C4-2B (cell line): ENCODE results near the gene DGKA.

Source experiments
- CTCF ChIP-seq: fragments of 450-650 bp; conservative IDR thresholded peaks from 2 replicates; pipeline ENCODE4 v1.5.1; 2017; ENCODE audit warnings: mild to moderate bottlenecking
- ZFX ChIP-seq: fragments of 450-650 bp; IDR thresholded peaks from 2 replicates; pipeline ENCODE4 v1.6.1; 2017

GRCh38 chr12:55996201-55996714, 65.3 kb downstream of the DGKA start:
- TF ChIP-seq CTCF = peak; percentile 93
- no peak for TF ChIP-seq ZFX
